NCI-H2196 treated with DMSO at 0.1 percent for 48 hours (cell line): ENCODE data around the gene NRF1.
A peak's percentile ranks its signal among the peaks of the same experiment; 100 is the strongest.

ENCODE experiments used
- DNase-seq: peaks from one replicate; lab custom pipeline; 2025; ENCODE audit not compliant: unreplicated experiment; lab: John Stamatoyannopoulos, UW

NRF1 gene

GRCh38 chr7:129769400-129769774, 157.9 kb downstream of the NRF1 start:
- DNase-seq, result no peak

GRCh38 chr7:129769866-129770808, 158.6 kb downstream of the NRF1 start:
- no peak for DNase-seq

- no peak for DNase-seq
Measured at GRCh38 chr7:129771201-129771927, 159.8 kb downstream of the NRF1 start.

GRCh38 chr7:129771928-129772479, 160.5 kb downstream of the NRF1 start:
- no peak for DNase-seq

- no peak for DNase-seq
Measured at GRCh38 chr7:129772646-129773280, 161.2 kb downstream of the NRF1 start.

GRCh38 chr7:129773328-129773731, 161.8 kb downstream of the NRF1 start:
- DNase-seq, result no peak

GRCh38 chr7:129773871-129774270, 162.4 kb downstream of the NRF1 start:
- no peak for DNase-seq

GRCh38 chr7:129774359-129774758, 162.8 kb downstream of the NRF1 start:
- no peak for DNase-seq

GRCh38 chr7:129774871-129775694, 163.6 kb downstream of the NRF1 start:
- DNase-seq, result no peak

GRCh38 chr7:129775695-129776361, 164.3 kb downstream of the NRF1 start:
- no peak for DNase-seq

- no peak for DNase-seq
Measured at GRCh38 chr7:129776362-129776722, 164.8 kb downstream of the NRF1 start.

- no peak for DNase-seq
Measured at GRCh38 chr7:129777195-129777844, 165.8 kb downstream of the NRF1 start.

- no peak for DNase-seq
Measured at GRCh38 chr7:129777993-129778769, 166.7 kb downstream of the NRF1 start.

- no peak for DNase-seq
Measured at GRCh38 chr7:129778770-129779601, 167.5 kb downstream of the NRF1 start.

- peak; percentile 85 for DNase-seq
Measured at GRCh38 chr7:129779602-129780256, 168.2 kb downstream of the NRF1 start.

GRCh38 chr7:129780257-129780973, 168.9 kb downstream of the NRF1 start:
- DNase-seq, result peak; percentile 85
